Measurements from ENCODE around the gene CFAP70. TPM values are rescaled to one million over a fixed set of nuclear protein-coding genes. Genes with fewer than 3 reads are reported as not detected.

CFAP70 gene
- total RNA-seq, 1 donor from 2014 or later, result 1.7 TPM

GRCh38 chr10:73248259-73248724 lies 110.4 kb downstream of the CFAP70 start:
- TF ChIP-seq, protein P1, sequence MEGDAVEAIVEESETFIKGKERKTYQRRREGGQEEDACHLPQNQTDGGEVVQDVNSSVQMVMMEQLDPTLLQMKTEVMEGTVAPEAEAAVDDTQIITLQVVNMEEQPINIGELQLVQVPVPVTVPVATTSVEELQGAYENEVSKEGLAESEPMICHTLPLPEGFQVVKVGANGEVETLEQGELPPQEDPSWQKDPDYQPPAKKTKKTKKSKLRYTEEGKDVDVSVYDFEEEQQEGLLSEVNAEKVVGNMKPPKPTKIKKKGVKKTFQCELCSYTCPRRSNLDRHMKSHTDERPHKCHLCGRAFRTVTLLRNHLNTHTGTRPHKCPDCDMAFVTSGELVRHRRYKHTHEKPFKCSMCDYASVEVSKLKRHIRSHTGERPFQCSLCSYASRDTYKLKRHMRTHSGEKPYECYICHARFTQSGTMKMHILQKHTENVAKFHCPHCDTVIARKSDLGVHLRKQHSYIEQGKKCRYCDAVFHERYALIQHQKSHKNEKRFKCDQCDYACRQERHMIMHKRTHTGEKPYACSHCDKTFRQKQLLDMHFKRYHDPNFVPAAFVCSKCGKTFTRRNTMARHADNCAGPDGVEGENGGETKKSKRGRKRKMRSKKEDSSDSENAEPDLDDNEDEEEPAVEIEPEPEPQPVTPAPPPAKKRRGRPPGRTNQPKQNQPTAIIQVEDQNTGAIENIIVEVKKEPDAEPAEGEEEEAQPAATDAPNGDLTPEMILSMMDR (IDR thresholded peaks at IDR 0.05; ENCODE audit: unreplicated experiment), result no peak
- no peaks in the 10 kb centered on the region for H3K9me3 Mint-ChIP-seq (ENCODE audit: unreplicated experiment)
- H3K27me3 Mint-ChIP-seq (ENCODE audit: unreplicated experiment), result peaks cover 7% of the 10 kb centered on the region
- peaks cover 52% of the 10 kb centered on the region for H3K4me1 Mint-ChIP-seq (ENCODE audit: unreplicated experiment)
- H3K36me3 Mint-ChIP-seq (ENCODE audit: low read depth, unreplicated experiment), result peaks cover 17% of the 10 kb centered on the region
- H3K4me3 Mint-ChIP-seq (ENCODE audit: unreplicated experiment), result no peak overlapping the region
- DNase-seq (ENCODE audit: low spot score), result no peak
- no peak overlapping the region for H3K27ac Mint-ChIP-seq (ENCODE audit: unreplicated experiment)

- Mint-ChIP-seq H3K27me3 (ENCODE audit: unreplicated experiment) (peaks cover 6% of the 10 kb centered on the region), H3K4me3 (ENCODE audit: unreplicated experiment) (peak overlapping the region; percentile 91), H3K27ac (ENCODE audit: unreplicated experiment) (no peak overlapping the region), H3K36me3 (ENCODE audit: low read depth, unreplicated experiment) (peaks cover 20% of the 10 kb centered on the region), H3K9me3 (ENCODE audit: unreplicated experiment) (no peaks in the 10 kb centered on the region), H3K4me1 (ENCODE audit: unreplicated experiment) (peaks cover 51% of the 10 kb centered on the region)
- no peak for DNase-seq (ENCODE audit: low spot score)
- TF ChIP-seq, protein P1 (IDR thresholded peaks at IDR 0.05; ENCODE audit: unreplicated experiment), result no peak
Measured at GRCh38 chr10:73247509-73248258, 111.0 kb downstream of the CFAP70 start.

- peak; percentile 99 for DNase-seq (ENCODE audit: low spot score)
- Mint-ChIP-seq H3K4me1 (ENCODE audit: unreplicated experiment) (peaks cover 45% of the 10 kb centered on the region), H3K4me3 (ENCODE audit: unreplicated experiment) (peak within 1 kb of the TSS; percentile 95), H3K27me3 (ENCODE audit: unreplicated experiment) (peaks cover 4% of the 10 kb centered on the region), H3K27ac (ENCODE audit: unreplicated experiment) (peak within 1 kb of the TSS; percentile 88), H3K36me3 (ENCODE audit: low read depth, unreplicated experiment) (peaks cover 24% of the 10 kb centered on the region), H3K9me3 (ENCODE audit: unreplicated experiment) (no peaks in the 10 kb centered on the region)
- TF ChIP-seq, protein P1 (IDR thresholded peaks at IDR 0.05; ENCODE audit: unreplicated experiment), result no peak
Measured at GRCh38 chr10:73246646-73247508, 111.8 kb downstream of the CFAP70 start, which contains the start of gene DNAJC9. DNAJC9 (minus strand) TSS chr10:73247255; CDS start chr10:73247189, 66 bp downstream.

- Mint-ChIP-seq H3K4me1 (ENCODE audit: unreplicated experiment) (peaks cover 40% of the 10 kb centered on the region), H3K36me3 (ENCODE audit: low read depth, unreplicated experiment) (peaks cover 21% of the 10 kb centered on the region), H3K9me3 (ENCODE audit: unreplicated experiment) (no peaks in the 10 kb centered on the region)
Measured at GRCh38 chr10:73246322-73246645, 112.4 kb downstream of the CFAP70 start.

More at GRCh38 chr10:73246322-73246645, 112.4 kb downstream of the CFAP70 start:
- H3K27ac Mint-ChIP-seq (ENCODE audit: unreplicated experiment), result peak overlapping the region; percentile 88
- TF ChIP-seq, protein P1 (IDR thresholded peaks at IDR 0.05; ENCODE audit: unreplicated experiment), result no peak
- peaks cover 2% of the 10 kb centered on the region for H3K27me3 Mint-ChIP-seq (ENCODE audit: unreplicated experiment)
- H3K4me3 Mint-ChIP-seq (ENCODE audit: unreplicated experiment), result peak overlapping the region; percentile 95
- DNase-seq (ENCODE audit: low spot score), result no peak

Measured in endothelial cell (in vitro differentiated cells).